Thyroid gland (tissue), 4 donors: ENCODE data around the gene MAST4. TPM values are rescaled to one million over a fixed set of nuclear protein-coding genes. Genes with fewer than 3 reads are reported as not detected.

ENCODE experiments used
- DNase-seq, 2 donors: peaks; one replicate each; pipeline ENCODE4 v3.0.0-alpha.2; 2019
- H3K27ac ChIP-seq, 3 donors: fragments of 200-600 bp; sonication (generic); 1 replicate in 2 of 3; 2 replicates in 1 of 3; pipeline ENCODE4 v1.5.1; 2016 to 2019; ENCODE audit warnings: mild to moderate bottlenecking in 1 of 3, moderate library complexity in 1 of 3
- H3K27me3 ChIP-seq: fragments of 200-600 bp; sonication (generic); one replicate; pipeline ENCODE4 v1.5.1; 2019
- H3K36me3 ChIP-seq, 2 donors: fragments of 200-600 bp; sonication (generic); one replicate each; pipeline ENCODE4 v1.5.1; 2016 to 2019
- H3K4me1 ChIP-seq, 2 donors: fragments of 200-600 bp; sonication (generic); one replicate each; pipeline ENCODE4 v1.5.1; 2017 to 2019
- H3K4me3 ChIP-seq, 3 donors: fragments of 200-600 bp; sonication (generic); replicated peaks in 1 of 3; 1 replicate in 2 of 3; 2 replicates in 1 of 3; pipeline ENCODE4 v1.5.1; 2016; ENCODE audit warnings: mild to moderate bottlenecking in 1 of 3
- H3K9me3 ChIP-seq: fragments of 200-600 bp; sonication (generic); one replicate; pipeline ENCODE4 v1.5.1; 2017
- CTCF ChIP-seq, 6 experiments: fragments of 200-600 bp in 3 of 6; fragments of 450-650 bp in 3 of 6; sonication (generic) in 3 of 6; IDR thresholded peaks; one replicate each; pipeline ENCODE4 v1.5.1; 2016 to 2019; ENCODE audit warnings: antibody characterized with exemption in 6 of 6, mild to moderate bottlenecking in 2 of 6, inconsistent platforms in 1 of 6, moderate library complexity in 1 of 6
- POLR2A ChIP-seq, 2 donors: fragments of 450-650 bp; IDR thresholded peaks; one replicate each; pipeline ENCODE4 v1.6.1; 2017; ENCODE audit warnings: antibody characterized with exemption in 2 of 2, mild to moderate bottlenecking in 2 of 2, moderate library complexity in 1 of 2
- WGBS, 2 donors: methylation state at CpG; one replicate each; pipeline ENCODE4 v1.1.5; 2017; 5-methylcytosine and 5-hydroxymethylcytosine counted together
- intact Hi-C: fragments of 100-400 bp; cut with DNase I; formaldehyde crosslinking; loops from one replicate; pipeline ENCODE4 v1.15.1; 2023
- total RNA-seq, 4 donors: library from RNA; depleted of rRNA; stranded (reverse); fragments of >200 nt; gene quantifications; one replicate each; pipeline ENCODE4 v1.2.3, GENCODE V29; 2016

Gene MAST4
- total RNA-seq, 4 donors from 2014 or later: 20.2 to 38.3 (median 24.4) TPM

DNA sequence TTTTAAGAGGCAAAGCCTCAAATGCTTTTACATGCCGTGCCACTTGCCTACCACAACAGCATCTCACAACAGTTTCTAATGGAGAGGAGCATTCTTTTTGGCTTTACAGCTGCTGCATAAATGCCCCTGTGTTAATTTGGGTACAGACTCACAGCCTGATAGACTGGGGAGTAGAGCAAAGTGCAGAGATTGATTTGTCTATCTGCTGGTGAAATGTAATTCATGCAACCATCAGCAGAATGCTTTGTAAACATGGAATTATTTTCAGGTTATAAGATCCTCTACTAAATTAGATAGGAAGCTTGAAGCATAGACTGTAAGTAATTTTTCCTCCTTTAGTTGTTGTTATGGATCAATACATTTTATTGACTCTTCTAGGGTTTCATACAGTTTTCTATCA lies 430.1 kb downstream of the MAST4 start:
- Histone ChIP-seq H3K36me3 (no peaks in the 10 kb centered on the region), H3K4me3 (no peak overlapping the region), H3K4me1 (peaks cover 14 to 19% of the 10 kb centered on the region in 2 donors), H3K27me3 (no peaks in the 10 kb centered on the region), H3K9me3 (no peaks in the 10 kb centered on the region), H3K27ac (no peak overlapping the region)
- intact Hi-C loops: no loop called here
- TF ChIP-seq POLR2A (IDR thresholded peaks at IDR 0.05) (no peak), CTCF (IDR thresholded peaks at IDR 0.05) (no peak)
- WGBS, 2 donors: 93 to 100% methylated on average over 1 of the region's 1 CpG
- no peak for DNase-seq

GRCh38 chr5:67027171-67027570 lies 431.0 kb downstream of the MAST4 start:
- Histone ChIP-seq H3K4me1 (peaks cover 15 to 18% of the 10 kb centered on the region in 2 donors), H3K4me3 (no peak overlapping the region), H3K36me3 (no peaks in the 10 kb centered on the region), H3K9me3 (no peaks in the 10 kb centered on the region), H3K27me3 (no peaks in the 10 kb centered on the region), H3K27ac (no peak overlapping the region)
- 91 to 96% methylated on average over 2 of the region's 2 CpGs for WGBS, 2 donors
- DNase-seq: no peak
- intact Hi-C loops: no loop called here
- no peak for TF ChIP-seq CTCF (IDR thresholded peaks at IDR 0.05)
- no peak for TF ChIP-seq POLR2A (IDR thresholded peaks at IDR 0.05)

DNA sequence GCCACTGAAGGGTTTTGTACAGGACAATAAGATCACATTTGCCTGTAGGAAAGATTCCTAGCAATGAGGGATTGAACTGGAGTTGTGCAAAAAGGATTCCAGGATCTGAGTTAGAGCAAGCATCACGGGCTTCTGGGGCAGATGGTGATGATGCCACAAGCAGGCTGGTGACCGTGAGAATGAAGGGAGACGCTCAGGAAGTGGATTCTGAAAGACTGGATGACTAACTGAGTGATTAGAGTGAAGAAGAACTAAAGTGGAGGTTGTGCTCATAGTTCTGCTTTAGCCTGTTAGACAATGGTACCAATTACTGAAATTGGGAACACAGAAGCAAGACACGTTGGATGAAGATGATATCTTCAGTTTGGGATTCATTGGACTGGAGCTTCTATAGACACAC lies 432.2 kb downstream of the MAST4 start:
- intact Hi-C loops: no loop called here
- H3K9me3 ChIP-seq: no peaks in the 10 kb centered on the region
- no peak overlapping the region for H3K4me3 ChIP-seq
- H3K27ac ChIP-seq: no peak overlapping the region
- no peak for DNase-seq
- 97 to 99% methylated on average over 4 of the region's 4 CpGs for WGBS, 2 donors
- TF ChIP-seq CTCF (IDR thresholded peaks at IDR 0.05): no peak
- TF ChIP-seq POLR2A (IDR thresholded peaks at IDR 0.05): no peak
- no peaks in the 10 kb centered on the region for H3K27me3 ChIP-seq
- H3K36me3 ChIP-seq: no peaks in the 10 kb centered on the region
- peaks cover 19 to 27% of the 10 kb centered on the region in 2 donors for H3K4me1 ChIP-seq

- Histone ChIP-seq H3K4me3 (no peak overlapping the region), H3K27ac (no peak overlapping the region), H3K4me1 (peaks cover 25 to 31% of the 10 kb centered on the region in 2 donors), H3K9me3 (no peaks in the 10 kb centered on the region), H3K27me3 (no peaks in the 10 kb centered on the region), H3K36me3 (no peaks in the 10 kb centered on the region)
- intact Hi-C loops: no loop called here
- WGBS, 2 donors: 94 to 99% methylated on average over 4 of the region's 4 CpGs
- DNase-seq: no peak
- TF ChIP-seq CTCF (IDR thresholded peaks at IDR 0.05) (no peak), POLR2A (IDR thresholded peaks at IDR 0.05) (no peak)
Measured at GRCh38 chr5:67028941-67029340, 432.7 kb downstream of the MAST4 start.

DNA sequence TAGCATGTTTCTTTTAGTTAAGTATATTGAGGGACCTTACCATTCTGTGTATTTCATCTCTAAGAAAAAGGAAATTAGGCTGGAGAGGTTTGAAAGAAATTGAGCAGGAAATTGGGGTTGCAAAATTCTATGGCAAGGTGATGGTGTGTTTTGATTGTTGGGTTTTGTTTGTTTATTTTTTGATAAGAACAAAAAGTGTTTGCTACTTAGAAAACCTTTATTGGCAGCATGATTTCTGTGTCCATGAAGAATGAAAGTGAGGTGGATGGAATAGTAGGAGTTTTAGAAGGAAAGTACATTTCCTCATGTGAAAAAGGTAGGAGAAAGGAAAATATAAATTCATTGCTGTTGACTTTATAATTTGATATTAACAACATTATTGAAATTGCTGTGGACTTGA lies 433.3 kb downstream of the MAST4 start:
- DNase-seq: no peak
- Histone ChIP-seq H3K27ac (no peak overlapping the region), H3K36me3 (no peaks in the 10 kb centered on the region), H3K4me3 (no peak overlapping the region), H3K4me1 (peaks cover 30 to 31% of the 10 kb centered on the region in 2 donors), H3K27me3 (no peaks in the 10 kb centered on the region), H3K9me3 (no peaks in the 10 kb centered on the region)
- intact Hi-C loops: no loop called here
- no peak for TF ChIP-seq POLR2A (IDR thresholded peaks at IDR 0.05)
- TF ChIP-seq CTCF (IDR thresholded peaks at IDR 0.05): no peak
